Parathyroid adenoma (tissue), 2 donors: Measurements from ENCODE around the gene SSRP1.

Experiments
- H2AFZ ChIP-seq: fragments of 300-600 bp; sonication (generic); one replicate; pipeline ENCODE4 v1.7.0; 2017; ENCODE audit warnings: antibody characterized with exemption, mild to moderate bottlenecking
- H3K27ac ChIP-seq: fragments of 300-600 bp; sonication (generic); one replicate; pipeline ENCODE4 v1.7.0; 2017
- H3K27me3 ChIP-seq: fragments of 300-600 bp; sonication (generic); one replicate; pipeline ENCODE4 v1.7.0; 2017; ENCODE audit warnings: low read length; ENCODE audit not compliant: control insufficient read depth, insufficient read depth
- H3K36me3 ChIP-seq: fragments of 300-600 bp; sonication (generic); one replicate; pipeline ENCODE4 v1.7.0; 2017; ENCODE audit warnings: low read length; ENCODE audit not compliant: control insufficient read depth, insufficient read depth
- H3K4me1 ChIP-seq: fragments of 300-600 bp; sonication (generic); one replicate; pipeline ENCODE4 v1.7.0; 2017; ENCODE audit warnings: control low read depth
- H3K4me2 ChIP-seq: fragments of 300-600 bp; sonication (generic); one replicate; pipeline ENCODE4 v1.7.0; 2017; ENCODE audit warnings: low read length
- H3K4me3 ChIP-seq: fragments of 300-600 bp; sonication (generic); one replicate; pipeline ENCODE4 v1.7.0; 2017; ENCODE audit warnings: low read depth, low read length
- H3K79me2 ChIP-seq: fragments of 300-600 bp; sonication (generic); one replicate; pipeline ENCODE4 v1.7.0; 2017; ENCODE audit warnings: control low read depth
- H3K9ac ChIP-seq: fragments of 300-600 bp; sonication (generic); one replicate; pipeline ENCODE4 v1.7.0; 2017; ENCODE audit warnings: mild to moderate bottlenecking
- H3K9me3 ChIP-seq: fragments of 300-600 bp; sonication (generic); one replicate; pipeline ENCODE4 v1.7.0; 2017; ENCODE audit warnings: low read length; ENCODE audit not compliant: control insufficient read depth
- TF ChIP-seq, protein P1 (sequence below): fragments of 300-600 bp; sonication (generic); IDR thresholded peaks from one replicate; pipeline ENCODE4 v1.7.0; 2017; ENCODE audit warnings: antibody characterized with exemption, mild to moderate bottlenecking
- donor health status: primary hyperparathyroidism.

SSRP1 gene

DNA sequence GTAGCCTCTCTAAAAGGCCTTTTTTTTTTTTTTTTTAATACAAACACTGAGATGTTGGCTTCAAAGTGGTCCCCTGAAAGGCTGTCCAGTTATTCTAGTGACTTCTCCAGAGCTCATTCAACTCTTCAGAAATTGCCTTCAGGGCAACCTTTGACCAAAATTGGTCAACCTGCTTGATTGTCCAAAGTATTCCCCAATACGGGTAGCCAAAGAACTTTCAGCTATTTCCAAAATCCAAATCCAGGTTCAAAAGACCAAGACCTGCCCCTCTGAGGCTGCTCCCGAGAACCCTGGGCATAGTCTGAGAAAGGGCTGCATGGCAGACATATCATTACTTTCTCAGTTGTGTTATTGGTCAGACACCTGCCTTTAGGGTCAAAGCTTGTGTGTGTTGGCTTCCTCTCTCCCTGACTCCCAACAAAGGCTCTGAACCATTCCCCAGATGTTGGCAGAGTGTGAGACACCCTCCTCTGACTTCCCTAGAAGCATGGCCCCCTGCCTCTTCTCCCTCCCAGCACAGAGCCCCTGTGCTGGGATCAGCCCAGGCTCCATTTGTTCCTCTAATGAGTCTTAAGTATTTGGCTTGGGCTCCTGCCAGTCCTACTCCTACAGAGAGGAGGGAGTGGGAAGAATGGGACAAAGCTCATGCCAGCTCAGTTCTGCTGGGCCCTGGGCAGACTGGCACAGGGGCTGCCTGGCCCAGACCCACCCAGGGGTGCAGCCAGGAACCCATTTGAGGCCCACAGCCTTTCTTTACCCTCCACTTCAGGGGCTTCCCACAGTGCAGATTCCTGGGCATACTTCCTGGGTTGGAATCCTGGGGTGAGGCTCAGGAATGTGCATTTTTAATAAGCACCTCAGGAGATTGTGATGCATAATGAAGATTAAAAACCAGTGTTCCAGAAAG lies 41.2 kb downstream of the SSRP1 start:
- TF ChIP-seq, protein P1, sequence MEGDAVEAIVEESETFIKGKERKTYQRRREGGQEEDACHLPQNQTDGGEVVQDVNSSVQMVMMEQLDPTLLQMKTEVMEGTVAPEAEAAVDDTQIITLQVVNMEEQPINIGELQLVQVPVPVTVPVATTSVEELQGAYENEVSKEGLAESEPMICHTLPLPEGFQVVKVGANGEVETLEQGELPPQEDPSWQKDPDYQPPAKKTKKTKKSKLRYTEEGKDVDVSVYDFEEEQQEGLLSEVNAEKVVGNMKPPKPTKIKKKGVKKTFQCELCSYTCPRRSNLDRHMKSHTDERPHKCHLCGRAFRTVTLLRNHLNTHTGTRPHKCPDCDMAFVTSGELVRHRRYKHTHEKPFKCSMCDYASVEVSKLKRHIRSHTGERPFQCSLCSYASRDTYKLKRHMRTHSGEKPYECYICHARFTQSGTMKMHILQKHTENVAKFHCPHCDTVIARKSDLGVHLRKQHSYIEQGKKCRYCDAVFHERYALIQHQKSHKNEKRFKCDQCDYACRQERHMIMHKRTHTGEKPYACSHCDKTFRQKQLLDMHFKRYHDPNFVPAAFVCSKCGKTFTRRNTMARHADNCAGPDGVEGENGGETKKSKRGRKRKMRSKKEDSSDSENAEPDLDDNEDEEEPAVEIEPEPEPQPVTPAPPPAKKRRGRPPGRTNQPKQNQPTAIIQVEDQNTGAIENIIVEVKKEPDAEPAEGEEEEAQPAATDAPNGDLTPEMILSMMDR = no peak
- no peak overlapping the region for H3K4me3 ChIP-seq
- H2AFZ ChIP-seq = no peak overlapping the region
- no peaks in the 10 kb centered on the region for H3K79me2 ChIP-seq
- no peak overlapping the region for H3K27ac ChIP-seq
- no peaks in the 10 kb centered on the region for H3K9me3 ChIP-seq
- H3K4me2 ChIP-seq = no peak overlapping the region
- no peaks in the 10 kb centered on the region for H3K36me3 ChIP-seq
- no peaks in the 10 kb centered on the region for H3K4me1 ChIP-seq
- H3K27me3 ChIP-seq = no peaks in the 10 kb centered on the region
- no peak overlapping the region for H3K9ac ChIP-seq

DNA sequence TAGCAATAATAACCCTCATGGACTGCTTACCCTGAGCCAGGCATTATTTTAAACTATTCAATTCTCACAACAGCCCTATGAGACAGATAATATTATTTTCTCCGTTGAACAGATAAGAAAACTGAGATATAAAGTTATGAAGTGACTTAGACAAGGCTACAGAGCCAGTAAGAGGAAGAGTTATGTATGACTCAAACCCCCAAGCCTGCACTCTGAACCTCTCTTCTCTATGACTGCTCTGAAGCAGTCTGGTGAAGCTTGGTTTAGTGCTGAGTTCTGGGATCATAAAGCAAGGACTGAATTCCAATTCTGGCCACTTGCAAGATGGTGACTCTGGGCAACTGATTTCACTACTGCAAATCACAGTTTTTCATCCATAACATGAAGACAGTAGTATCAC lies 45.4 kb downstream of the SSRP1 start:
- Histone ChIP-seq H3K9ac (no peak overlapping the region), H3K4me1 (peaks cover under 1% of the 10 kb centered on the region), H3K9me3 (no peaks in the 10 kb centered on the region), H3K79me2 (no peaks in the 10 kb centered on the region), H3K4me2 (no peak overlapping the region), H3K27me3 (no peaks in the 10 kb centered on the region), H2AFZ (no peak overlapping the region), H3K4me3 (no peak overlapping the region), H3K27ac (no peak overlapping the region), H3K36me3 (no peaks in the 10 kb centered on the region)
- TF ChIP-seq, protein P1 = no peak

DNA sequence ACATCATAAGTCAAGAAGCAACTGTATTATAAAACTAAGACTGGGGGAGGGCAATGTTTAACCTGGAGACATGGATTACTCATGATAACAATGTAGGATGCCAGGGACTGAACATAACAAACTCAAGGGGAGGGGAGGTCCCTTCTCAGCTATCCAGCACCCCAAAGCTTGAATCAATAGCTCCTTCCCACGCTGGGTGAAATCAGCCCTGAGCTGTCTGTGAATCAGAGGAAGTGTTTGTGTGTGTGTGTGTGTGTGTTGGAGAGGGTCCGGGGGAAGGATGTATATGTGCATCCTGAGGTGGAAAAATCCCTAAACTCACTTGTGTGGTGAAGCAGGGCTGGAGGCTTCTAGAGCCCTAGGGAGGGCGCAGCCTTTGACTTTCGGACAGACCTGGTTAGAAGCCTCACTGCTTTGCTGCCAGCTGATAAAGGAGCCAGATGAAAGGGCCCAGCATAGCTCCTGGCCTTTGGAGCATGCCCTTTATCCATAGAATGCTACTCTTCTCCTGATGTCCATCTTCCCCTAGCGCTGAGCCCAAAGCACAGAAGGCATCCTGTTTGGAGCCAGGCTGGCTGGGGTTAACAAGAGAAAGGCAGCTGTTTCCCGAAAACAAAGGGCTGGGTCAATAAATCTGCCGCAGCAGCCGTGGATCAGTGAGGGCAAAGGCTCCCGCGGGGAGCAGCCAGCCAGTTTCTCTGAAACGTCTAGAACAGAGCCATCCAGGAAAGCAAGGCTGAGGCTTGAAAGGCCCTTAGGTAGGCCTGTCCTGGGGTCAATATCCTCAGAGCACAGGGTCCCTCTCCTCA lies 46.7 kb downstream of the SSRP1 start:
- peaks cover 9% of the 10 kb centered on the region for H3K4me1 ChIP-seq
- H3K36me3 ChIP-seq = no peaks in the 10 kb centered on the region
- no peaks in the 10 kb centered on the region for H3K79me2 ChIP-seq
- H3K9me3 ChIP-seq = no peaks in the 10 kb centered on the region
- TF ChIP-seq, protein P1 = no peak
- no peak overlapping the region for H3K4me2 ChIP-seq
- peak overlapping the region; percentile 56 for H3K27ac ChIP-seq
- no peak overlapping the region for H3K4me3 ChIP-seq
- no peak overlapping the region for H3K9ac ChIP-seq
- no peaks in the 10 kb centered on the region for H3K27me3 ChIP-seq
- H2AFZ ChIP-seq = peak overlapping the region; percentile 81

DNA sequence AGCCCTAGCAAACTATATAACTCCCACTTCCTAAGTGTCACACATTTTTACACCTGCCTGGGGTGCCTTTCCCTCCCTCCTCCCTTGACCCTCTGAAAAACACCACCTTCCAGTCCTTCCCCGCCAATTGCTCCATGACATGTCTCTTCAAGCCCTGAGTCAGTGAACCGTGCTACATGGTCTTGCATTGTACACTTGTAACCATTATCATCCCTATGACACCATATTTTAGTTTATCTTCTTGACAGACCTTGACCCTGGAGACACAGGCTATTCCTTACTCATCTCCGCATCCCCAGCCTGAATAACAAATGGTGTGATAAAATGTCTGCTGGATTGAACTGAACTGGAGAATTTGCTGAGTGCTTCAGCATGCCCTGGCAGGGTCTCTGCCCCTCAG lies 47.8 kb downstream of the SSRP1 start:
- Histone ChIP-seq H2AFZ (no peak overlapping the region), H3K36me3 (no peaks in the 10 kb centered on the region), H3K9me3 (no peaks in the 10 kb centered on the region), H3K9ac (no peak overlapping the region), H3K4me1 (peaks cover 11% of the 10 kb centered on the region), H3K79me2 (no peaks in the 10 kb centered on the region), H3K27ac (no peak overlapping the region), H3K4me3 (no peak overlapping the region), H3K27me3 (no peaks in the 10 kb centered on the region), H3K4me2 (no peak overlapping the region)
- TF ChIP-seq, protein P1 = no peak
